ENCODE results near the gene RNF166.

RNF166 gene

DNA sequence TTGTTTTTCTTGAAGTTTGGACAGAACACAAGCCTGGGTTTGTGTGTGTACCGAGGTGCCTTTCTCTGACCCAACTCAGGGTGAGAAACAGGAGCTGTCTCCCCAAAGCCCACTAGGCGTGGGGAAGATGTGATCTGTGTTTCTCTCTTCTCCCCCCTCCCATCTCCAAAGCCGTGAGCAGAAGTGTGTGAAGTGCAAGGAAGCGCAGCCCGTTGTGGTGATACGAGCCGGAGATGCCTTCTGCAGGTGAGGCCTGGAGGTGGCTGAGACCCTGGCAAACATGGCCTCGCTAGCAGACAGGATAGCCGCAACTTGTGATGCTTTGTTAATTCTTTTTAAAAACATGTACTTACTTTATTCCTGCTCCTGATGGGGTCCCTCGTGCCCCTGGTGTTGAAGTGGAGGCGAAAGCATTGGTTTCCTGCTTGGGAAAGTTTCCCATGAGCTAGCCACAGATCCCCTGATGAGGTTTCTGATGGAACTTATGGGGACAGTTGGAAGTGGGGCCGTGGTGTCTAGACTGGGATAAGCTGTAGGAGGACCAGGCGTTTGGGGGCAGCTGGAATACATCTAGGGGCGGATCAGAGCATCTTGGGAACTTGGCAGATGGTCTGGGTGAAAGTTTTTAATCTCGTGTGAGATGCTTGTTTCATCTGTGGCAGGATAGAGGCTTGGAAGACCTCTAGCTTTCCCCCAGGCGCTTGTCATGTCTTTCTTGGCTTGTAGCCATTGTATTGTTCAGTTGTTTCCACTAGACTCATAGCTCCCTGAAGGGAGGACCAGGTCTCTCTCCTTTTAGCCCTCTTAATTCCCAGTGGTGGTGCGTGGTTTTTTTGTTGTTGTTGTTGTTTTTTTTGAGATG is 988 bp upstream of the RNF166 start:
- no peak for DNase-seq (ENCODE audit: low read depth in 4 of 4, low spot score in 1 of 4)

DNA sequence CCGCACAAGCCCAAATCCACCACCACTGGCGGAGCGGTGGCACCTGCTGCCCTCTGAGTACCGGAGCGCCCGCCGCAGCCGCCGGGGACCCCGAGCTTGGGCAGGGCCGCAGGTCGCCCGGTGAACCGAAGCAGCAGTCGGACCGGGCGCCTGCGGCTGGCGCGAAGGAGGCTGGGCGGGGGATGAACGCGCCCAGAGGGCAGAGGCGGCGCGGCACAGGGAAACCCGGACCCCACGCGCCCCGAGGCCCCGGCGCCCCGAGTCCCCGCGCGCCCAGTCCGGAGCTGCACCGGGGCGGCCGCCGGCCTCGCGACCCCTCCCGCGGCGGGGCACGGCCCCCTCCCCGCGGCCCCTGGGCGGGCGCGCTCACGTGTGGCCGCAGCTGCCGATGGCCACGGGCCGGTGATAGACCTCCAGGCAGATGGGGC is 393 bp downstream of the RNF166 start:
- DNase-seq (ENCODE audit: low read depth in 4 of 4, low spot score in 1 of 4), result no peak

DNA sequence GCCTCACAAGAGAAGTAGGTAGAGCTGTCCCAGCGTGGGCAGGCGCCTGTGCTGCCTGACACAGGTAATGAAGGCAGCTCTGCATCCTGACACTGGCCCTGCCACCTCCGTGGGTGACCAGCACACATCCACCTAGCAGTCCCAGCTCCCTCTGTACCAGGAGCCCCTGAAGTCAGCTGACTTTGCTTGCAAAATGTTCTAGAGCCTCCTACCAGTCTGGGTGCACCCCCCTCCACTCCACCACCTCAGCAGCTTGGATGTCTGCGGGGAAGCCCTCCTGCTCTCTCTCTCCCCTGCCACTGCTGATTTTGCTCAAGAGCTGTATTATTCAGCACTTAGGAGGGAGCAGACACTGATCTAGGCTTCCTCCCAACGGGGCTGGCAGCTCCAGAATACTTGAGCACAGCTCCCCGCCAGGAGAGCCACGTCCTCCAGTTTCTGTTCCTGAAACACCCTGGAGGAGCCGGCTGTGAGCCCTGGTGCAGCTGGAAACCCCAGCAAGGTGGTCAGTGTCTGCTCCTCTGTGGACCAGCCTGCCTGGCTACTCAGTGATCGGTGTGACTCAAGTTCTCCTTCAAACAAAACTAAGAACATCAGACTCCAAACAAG is 1.0 kb downstream of the RNF166 start:
- DNase-seq (ENCODE audit: low read depth in 4 of 4, low spot score in 1 of 4), result no peak

DNA sequence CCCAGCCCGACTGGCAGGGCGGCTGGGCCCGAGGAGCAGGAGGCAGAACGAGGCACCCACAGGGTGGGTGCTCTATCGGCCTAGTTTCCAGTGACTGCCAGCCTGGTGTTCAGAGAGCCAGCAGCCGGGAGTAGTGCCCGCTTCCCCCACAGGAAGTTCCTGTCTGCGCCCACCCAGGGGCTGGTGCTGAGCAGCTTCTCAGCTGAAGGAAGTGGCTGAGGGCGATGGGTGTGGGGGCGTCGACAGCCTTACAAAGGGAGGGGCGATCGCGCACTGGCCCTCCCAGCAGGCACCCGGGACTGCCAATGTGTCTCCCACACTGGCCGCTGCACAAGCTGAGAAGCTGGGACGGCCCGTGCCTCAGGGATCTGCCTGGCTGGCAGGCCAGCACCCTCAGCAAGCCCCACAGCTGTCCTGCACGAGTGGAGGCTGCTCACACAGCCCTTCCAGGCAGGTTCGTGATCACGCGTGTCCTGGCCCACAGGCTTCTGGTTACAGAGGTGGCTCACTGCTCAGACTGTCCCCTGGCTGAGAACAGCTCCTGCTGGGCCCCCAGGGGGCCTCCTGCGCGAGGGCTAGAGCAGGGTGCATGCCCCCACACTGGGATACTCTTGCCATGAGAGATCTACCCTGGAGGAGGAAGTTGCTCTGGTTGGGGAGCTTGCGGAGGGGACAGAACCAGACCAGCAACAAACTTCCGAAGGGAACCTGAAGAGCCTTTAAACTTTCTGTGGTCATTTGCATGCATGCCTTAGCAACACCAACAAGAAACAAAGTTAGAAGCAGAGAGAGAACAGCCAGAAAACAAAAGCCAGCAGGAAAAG is 2.5 kb downstream of the RNF166 start:
- peak in 1 of 4 experiments; percentile 63 for DNase-seq (ENCODE audit: low read depth in 4 of 4, low spot score in 1 of 4)

DNA sequence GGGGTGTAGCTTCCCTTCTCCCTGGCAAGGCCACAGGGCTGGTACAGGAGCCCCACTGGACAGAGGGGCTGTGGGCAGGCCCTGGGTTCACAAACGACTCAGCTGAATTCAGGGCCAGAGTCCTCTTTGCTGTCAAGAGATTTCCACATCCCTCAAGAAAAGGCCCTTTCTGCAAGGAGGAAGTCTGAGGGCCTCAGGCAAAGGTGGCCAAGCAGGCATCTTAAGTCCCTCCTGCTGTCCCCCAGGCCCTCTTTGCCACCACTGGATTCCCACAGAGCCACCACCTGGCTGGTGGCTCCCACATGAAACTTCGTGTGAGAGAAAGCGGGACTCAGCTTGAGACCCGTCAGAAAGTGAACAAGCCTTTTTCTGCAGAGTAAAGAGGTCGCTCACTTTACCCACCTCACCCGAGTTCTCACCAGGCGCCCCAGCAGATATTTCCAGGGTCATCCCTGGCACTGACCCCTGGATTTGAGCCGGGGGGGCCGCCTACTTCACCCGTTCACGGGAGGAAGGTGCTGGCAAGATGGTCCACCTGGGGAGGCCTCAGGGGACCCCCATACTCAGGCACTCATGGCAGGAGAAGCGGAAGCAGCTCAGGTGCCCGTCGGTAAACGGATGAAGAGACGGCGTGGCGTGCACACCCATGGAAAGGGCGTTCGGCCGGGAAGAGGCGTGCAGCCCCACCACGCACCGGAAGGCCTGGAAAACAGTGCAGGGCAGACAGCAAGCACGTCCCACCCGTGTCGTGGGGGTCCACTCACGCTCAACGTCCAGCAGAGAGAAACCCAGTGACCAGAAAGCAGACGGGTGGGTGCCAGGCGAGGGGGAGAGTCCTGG is 3.6 kb downstream of the RNF166 start:
- DNase-seq (ENCODE audit: low read depth in 4 of 4, low spot score in 1 of 4), result no peak

DNA sequence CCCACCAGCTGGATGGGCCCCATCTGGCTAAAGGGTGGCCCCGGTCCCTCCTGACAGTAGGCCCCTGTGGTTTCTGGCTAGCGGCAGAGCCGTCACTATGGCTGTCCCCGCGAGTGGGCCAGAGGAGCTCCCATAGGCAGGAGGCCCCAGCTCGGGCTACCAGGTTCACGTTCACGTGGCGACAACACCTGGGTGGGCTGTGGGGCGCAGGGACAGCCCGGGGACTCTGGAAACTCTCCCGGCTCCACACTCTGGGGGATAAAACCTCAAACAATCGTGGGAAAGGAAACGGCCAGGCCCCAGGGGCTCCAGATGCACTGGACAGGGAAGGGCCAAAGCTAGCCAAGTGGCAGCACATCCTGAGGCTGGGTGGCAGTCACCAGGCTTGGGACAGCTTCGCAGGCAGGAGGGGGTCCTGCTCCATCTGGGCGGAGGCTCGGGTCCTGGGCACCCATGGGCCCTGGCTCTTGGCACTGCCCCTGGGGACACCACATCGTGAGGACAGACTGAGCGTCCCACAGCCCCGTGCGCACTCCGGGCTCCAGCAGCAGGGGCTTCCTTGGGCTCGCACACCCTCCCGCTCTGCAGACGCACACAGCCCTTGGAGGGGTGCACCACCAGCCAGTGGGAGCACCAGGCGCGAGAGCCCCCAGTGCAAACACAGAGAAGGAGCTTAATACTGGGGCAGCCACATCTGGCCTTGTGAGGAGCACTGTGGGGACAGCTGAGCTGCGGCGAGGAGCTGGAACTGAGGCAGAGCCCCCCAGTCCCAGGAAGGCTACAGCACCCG is 4.4 kb downstream of the RNF166 start:
- no peak for DNase-seq (ENCODE audit: low read depth in 4 of 4, low spot score in 1 of 4)

DNA sequence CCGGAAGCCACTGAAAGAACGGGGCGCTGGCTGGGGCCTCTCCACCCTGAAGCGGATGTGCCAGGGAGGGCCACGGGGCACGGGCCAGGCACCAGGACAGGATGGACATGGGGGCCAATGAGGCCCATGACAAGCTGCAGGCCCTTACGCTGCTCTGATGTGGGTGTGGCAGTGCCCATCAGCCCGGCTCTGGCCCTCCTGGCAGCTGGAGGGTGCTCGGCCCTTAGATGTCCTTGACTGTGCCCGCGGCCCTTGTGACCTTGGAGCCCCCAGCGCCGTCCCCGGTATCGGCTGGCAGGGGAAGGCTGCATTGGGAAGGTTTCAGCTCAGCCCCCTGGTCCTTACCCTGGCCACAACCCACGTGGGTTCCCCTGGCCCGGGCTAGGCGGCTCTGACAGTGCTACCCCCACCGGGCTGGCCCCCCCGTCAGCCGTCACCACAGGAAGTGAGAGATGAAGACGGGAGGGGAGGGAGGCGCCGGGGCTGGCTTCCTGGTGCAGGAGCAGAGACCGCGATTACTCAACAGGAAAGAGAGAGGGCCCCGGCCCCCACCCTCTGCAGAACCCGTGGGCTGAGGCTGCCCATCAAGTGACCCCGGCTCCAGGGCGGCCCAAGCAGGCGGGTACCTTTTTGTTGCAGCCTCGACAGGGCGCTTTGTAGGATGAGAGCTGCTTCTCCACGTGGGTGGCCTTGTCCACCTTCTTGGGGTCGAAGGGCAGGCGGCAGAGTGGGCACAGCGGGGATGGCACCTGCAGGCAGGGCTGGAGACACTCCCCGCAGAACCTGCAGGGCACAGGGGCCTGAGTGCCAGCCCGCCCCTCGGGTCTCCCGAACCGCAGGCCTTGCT is 5.3 kb downstream of the RNF166 start:
- peak; percentile 77 to 94 (median 88) for DNase-seq (ENCODE audit: low read depth in 4 of 4, low spot score in 1 of 4)

DNA sequence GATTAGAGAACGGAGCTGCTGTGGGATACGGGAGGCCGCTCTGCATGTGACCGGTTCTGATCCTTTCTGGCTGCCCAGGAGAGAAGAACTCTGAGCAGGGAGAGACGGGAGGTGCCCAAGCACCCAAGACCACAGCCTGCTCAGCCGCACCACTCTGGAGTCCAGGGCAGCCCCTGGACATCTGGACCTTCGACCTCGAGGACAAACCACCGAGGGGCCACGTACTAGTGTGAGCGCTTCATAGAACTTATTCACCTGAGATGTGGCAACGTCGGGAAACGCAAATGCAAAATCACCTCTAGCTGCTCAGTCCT is 5.9 kb downstream of the RNF166 start:
- DNase-seq (ENCODE audit: low read depth in 4 of 4, low spot score in 1 of 4), result no peak

DNA sequence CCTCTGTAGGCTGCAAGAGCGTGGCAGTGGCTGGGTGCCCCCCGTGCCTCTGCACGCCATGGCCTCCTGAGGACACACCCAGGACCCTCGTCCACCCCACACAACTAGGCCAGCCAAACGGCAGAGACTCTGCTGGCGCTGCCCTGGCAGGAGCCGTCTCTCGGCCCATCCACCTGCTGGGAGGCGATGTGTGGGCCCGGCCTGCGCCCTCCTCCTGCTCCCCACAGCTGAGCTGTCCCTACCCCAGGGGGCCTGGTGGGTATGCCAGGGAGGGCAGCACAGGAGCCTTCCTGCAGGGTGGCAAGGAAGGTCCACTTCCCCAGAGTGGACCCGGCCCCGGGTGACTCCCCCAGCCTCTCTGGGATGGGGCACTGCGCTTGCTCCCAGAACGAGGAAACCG is 7.0 kb downstream of the RNF166 start:
- no peak for DNase-seq (ENCODE audit: low read depth in 4 of 4, low spot score in 1 of 4)

DNA sequence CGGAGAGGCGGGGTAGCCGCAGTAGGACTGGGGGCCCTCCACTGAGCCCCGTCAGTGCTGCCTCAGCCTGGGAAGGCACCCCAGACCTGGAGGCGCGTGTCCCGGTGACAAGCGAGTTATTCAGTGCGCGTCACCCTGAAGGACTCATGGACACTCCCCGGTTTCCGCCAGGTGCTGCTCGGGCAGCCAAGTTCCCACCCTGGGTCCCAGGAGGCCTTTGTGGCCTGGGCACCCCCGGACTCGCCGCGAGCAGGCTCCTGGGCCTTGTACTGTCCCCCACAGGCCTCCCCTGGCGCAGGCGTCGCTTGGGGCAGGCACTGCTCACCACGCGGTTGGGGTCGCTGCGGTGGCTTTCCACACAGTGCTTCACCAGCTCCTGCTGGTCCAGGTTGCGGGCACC is 7.6 kb downstream of the RNF166 start:
- no peak for DNase-seq (ENCODE audit: low read depth in 4 of 4, low spot score in 1 of 4)

DNA sequence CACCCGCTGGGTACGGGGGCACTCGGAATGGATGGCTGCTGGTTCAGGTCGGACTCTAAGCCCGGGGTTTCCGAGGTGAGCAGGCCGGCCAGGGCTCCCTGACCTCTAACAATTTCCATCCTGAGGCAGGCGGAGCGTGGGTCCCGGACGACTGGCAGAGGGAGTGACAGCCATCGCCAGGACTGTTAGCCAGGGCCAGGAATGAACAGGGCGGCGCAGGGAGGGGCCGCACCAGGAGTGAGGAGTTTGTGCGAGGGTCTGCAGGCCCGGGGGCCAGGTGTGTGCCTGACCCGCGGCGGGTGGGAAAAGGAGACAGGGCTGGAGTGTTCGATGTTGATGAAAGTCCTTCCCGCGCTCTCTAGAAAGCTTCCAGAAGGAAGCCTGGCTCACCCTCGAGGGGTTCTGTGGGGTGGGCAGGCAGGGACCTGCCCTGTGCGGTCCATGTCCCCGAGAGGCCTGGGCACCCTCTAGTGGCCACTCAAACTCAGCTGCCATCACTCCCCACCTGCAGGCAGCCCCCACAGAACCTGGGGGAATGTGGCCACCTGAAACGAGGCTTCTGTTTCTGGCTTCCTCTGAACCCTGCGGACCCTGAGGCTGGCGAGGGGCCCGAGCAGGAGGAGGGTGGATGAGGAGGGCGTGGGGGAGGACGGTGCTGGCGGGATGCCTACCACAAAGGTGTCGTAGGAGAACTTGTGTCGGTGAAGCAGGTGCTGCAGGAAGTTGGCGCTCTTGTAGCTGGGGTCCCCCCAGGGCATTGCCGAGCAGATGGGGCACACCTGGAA is 8.2 kb downstream of the RNF166 start:
- no peak for DNase-seq (ENCODE audit: low read depth in 4 of 4, low spot score in 1 of 4)

DNA sequence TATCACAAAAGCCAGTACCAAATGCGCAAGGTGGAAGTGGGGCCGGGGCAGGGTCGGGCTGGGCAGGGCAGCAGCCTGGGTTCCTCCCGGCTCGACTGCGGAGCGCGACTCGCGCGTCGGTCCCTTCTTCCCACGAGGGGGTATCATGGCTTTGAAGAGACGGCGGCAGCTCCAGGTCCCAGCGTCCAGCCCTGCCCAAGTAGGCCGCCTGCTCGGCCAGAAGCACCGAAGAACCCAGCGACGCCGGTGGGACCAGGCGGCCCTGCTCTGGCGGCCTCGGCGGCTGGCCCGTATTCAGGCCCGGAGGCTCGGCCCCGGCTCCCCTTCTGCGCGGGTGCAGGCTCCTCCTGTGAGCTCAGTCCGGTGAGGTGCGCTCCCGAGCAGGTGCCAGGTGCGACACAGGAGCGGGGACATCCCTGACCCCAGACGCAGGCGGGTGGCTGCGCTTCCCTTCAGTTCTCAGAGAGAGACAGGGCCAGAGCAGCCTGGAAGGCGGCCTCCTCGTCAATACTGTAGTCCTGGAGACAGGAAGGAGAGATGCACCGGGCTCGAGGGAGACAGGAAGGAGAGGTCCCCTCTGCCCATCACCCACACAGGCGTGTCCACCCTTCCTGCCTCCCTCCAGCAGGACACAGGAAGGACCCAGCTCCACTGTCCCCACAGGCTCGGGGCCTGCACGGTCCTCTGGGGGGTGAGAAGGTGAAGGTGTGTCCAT is 8.9 kb downstream of the RNF166 start:
- no peak for DNase-seq (ENCODE audit: low read depth in 4 of 4, low spot score in 1 of 4)

DNA sequence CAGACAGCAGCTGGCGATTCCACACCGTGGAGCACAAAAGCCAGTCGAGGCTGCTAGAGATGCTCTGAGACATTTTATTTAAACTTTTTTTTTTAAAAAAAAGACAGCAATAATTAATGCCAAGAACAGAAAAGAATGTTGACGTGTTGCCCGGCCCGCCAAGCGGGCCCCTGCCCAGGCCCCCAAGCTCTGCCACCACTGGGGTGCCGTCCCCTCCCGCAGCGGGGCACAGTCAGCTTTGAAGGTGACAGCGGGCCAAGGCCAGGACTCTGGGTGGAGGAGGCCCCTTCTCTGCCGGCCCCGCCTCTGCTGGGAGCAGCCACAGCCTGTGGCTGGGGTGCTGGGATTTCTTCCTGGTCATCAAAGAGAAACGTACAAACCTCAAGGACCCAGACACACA is 9.8 kb downstream of the RNF166 start:
- no peak for DNase-seq (ENCODE audit: low read depth in 4 of 4, low spot score in 1 of 4)

DNA sequence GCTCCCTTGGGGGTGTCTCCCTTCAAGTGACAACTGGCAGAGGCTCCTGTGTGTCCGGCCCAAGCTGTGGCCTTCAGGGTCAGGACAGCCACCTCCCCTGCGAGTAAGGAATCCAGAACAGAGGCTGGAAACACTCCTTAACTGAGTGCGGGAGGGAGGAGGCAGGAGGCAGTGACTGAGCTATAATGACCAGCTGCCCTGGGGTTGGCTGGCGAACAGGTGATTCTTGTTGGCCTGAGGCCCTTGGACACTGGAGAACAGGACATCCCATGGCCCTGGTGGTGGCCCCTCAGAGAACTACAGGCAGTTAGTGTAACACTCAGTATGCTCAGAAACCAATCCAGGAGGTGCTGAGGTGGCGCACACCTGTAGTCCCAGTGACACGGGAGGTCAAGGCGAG is 10.5 kb downstream of the RNF166 start:
- no peak for DNase-seq (ENCODE audit: low read depth in 4 of 4, low spot score in 1 of 4)

DNA sequence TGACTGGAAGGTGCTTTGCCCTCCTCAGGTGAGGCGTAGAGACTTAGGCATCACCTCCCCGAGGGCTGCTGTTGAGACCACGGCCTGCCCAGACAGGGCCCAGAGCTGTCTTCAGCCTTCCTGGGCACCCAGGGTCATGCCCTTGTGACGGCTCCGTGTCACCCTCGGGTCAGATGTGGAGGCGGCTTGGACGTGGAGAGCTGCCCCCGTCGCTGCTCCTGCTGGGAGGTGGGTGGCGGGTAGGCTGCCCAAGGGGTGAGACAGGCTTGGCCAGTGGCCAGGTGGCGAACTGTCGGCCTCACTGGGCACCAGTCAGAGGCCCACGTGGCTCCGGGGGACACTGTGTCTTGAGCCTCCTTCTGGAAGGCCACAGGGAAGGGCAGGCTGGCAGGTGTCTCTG is 11.0 kb downstream of the RNF166 start:
- DNase-seq (ENCODE audit: low read depth in 4 of 4, low spot score in 1 of 4), result no peak

DNA sequence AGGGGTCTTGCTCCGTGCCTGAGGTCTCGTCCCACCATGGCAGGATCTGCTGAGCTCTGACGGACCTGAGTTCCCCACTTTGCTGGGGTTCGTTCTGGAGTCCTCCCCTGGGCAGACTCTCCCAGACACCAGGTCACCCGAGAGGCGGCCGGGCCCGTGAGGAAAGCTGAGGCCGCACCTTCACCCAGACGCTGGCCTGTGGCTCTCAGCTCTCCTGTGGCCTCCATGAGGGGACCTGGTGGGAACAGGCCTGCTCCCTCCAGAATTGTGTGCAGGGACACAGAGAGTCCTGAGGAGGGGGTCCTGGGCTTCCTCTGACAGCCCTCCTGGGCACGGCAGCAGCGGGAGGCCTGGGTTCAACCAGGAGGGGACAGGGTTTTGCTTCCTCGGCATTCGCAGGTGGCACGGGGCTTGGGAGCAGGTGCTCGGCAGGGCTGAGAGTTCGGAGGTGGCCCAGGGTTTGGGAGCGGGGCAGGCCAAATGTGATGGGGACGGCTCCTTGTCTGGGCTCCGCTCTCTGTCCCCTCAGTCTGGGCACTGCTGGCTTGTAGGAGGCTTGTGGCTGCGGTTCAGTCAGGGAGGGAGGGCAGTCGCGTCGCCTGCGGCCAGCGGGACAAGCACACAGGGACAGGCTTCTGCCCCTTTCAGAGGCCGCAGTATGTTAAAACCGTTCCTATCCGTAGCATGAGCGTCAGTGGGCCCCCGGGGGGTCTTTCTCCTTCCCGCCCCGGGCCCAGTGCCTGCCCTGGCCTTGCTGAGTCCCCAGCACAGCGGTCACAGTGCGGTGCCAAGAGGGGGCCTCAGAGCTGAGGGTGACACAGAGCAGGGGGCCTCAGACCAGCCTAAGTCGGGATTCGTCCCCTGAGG is 11.8 kb downstream of the RNF166 start:
- no peak for DNase-seq (ENCODE audit: low read depth in 4 of 4, low spot score in 1 of 4)
